Sigmoid colon (tissue), 4 donors: Measurements from ENCODE around the gene SHISA8.

Experiments
- CTCF ChIP-seq, 4 experiments: fragments of 450-650 bp in 3 of 4; fragments of 200-600 bp in 1 of 4; IDR thresholded peaks; one replicate each; pipeline ENCODE4 v1.5.1; 2016 to 2019; ENCODE audit warnings: antibody characterized with exemption in 4 of 4, mild to moderate bottlenecking in 3 of 4, moderate library complexity in 2 of 4
- EP300 ChIP-seq, 4 donors: sonication (generic); formaldehyde crosslinking; IDR thresholded peaks; one replicate each; pipeline ENCODE4 v1.6.1; 2017; ENCODE audit warnings: antibody characterized with exemption in 4 of 4
- POLR2A ChIP-seq, 2 donors: fragments of 450-650 bp; IDR thresholded peaks; one replicate each; pipeline ENCODE4 v1.6.1; 2016; ENCODE audit warnings: antibody characterized with exemption in 2 of 2, mild to moderate bottlenecking in 2 of 2, moderate library complexity in 2 of 2
- POLR2AphosphoS5 ChIP-seq, 4 donors: sonication (generic); formaldehyde crosslinking; IDR thresholded peaks; one replicate each; pipeline ENCODE4 v1.6.1; 2017; ENCODE audit warnings: antibody characterized with exemption in 4 of 4

- no peak for TF ChIP-seq CTCF (IDR thresholded peaks at IDR 0.05)
- TF ChIP-seq EP300 (IDR thresholded peaks at IDR 0.05): no peak
- TF ChIP-seq POLR2A (IDR thresholded peaks at IDR 0.05): no peak
- TF ChIP-seq POLR2AphosphoS5 (IDR thresholded peaks at IDR 0.05): no peak
Observed at GRCh38 chr22:41947424-41948080, 32.7 kb upstream of the SHISA8 start.
